Neuronal stem cell (in vitro differentiated cells): ENCODE measurements around the gene PLXNB3.
"Not testable (repeated sequence)": the region's sequence is repeated elsewhere in the genome, so short reads cannot be mapped to it uniquely, and the experiment has no call there.

Experiments
- DNase-seq: peaks from one replicate; pipeline ENCODE4 v3.0.0-alpha.2; 2013; ENCODE audit warnings: low spot score
- H2AFZ ChIP-seq: one replicate; pipeline ENCODE4 v1.6.1; 2013; ENCODE audit warnings: mild to moderate bottlenecking, low read length, inconsistent platforms
- H2AK5ac ChIP-seq: 2 replicates; pipeline ENCODE4 v1.6.1; 2013; ENCODE audit warnings: low read depth, mild to moderate bottlenecking, inconsistent platforms, low read length, moderate library complexity, mixed read lengths
- H2BK120ac ChIP-seq: 2 replicates; pipeline ENCODE4 v1.6.1; 2013; ENCODE audit warnings: low read depth, mild to moderate bottlenecking, inconsistent platforms, low read length, moderate library complexity, mixed read lengths
- H2BK12ac ChIP-seq: one replicate; pipeline ENCODE4 v1.6.1; 2013; ENCODE audit warnings: low read length, inconsistent platforms
- H2BK15ac ChIP-seq: 2 replicates; pipeline ENCODE4 v1.6.1; 2013; ENCODE audit warnings: mild to moderate bottlenecking, low read length, inconsistent platforms, mixed read lengths
- H2BK5ac ChIP-seq: one replicate; pipeline ENCODE4 v1.6.1; 2013; ENCODE audit warnings: inconsistent platforms, mild to moderate bottlenecking, low read length, moderate library complexity
- H3K14ac ChIP-seq: one replicate; pipeline ENCODE4 v1.6.1; 2013; ENCODE audit warnings: low read length, inconsistent platforms
- H3K18ac ChIP-seq: 2 replicates; pipeline ENCODE4 v1.6.1; 2013; ENCODE audit warnings: low read length, inconsistent platforms
- H3K23ac ChIP-seq: 2 replicates; pipeline ENCODE4 v1.6.1; 2013; ENCODE audit warnings: low read depth, mild to moderate bottlenecking, mixed read lengths, low read length, inconsistent platforms; ENCODE audit not compliant: poor library complexity
- H3K27ac ChIP-seq: replicated peaks from 3 replicates; pipeline ENCODE4 v1.5.1; 2013; ENCODE audit warnings: low read length, inconsistent platforms
- H3K27me3 ChIP-seq, 3 experiments: 2 replicates each; pipeline ENCODE4 v1.6.1; 2013; ENCODE audit warnings: low read length in 3 of 3, mild to moderate bottlenecking in 2 of 3, inconsistent platforms in 1 of 3, low read depth in 1 of 3, mixed read lengths in 1 of 3, moderate library complexity in 1 of 3; ENCODE audit not compliant: control insufficient read depth in 3 of 3, insufficient read depth in 3 of 3
- H3K36me3 ChIP-seq, 2 donors: replicated peaks in 1 of 2; 2 replicates each; pipeline ENCODE4 v1.6.1; 2013; ENCODE audit warnings: low read length in 2 of 2; ENCODE audit not compliant: control insufficient read depth in 2 of 2, insufficient read depth in 2 of 2
- H3K4ac ChIP-seq: 2 replicates; pipeline ENCODE4 v1.6.1; 2013; ENCODE audit warnings: inconsistent platforms, mild to moderate bottlenecking, low read length, moderate library complexity
- H3K4me1 ChIP-seq, 2 donors: 1 replicate in 1 of 2; 2 replicates in 1 of 2; pipeline ENCODE4 v1.6.1; 2013; ENCODE audit warnings: low read length in 2 of 2, low read depth in 1 of 2; ENCODE audit not compliant: control insufficient read depth in 2 of 2, insufficient read depth in 1 of 2
- H3K4me2 ChIP-seq: one replicate; pipeline ENCODE4 v1.6.1; 2013; ENCODE audit warnings: mild to moderate bottlenecking, low read length, inconsistent platforms; ENCODE audit not compliant: insufficient read depth, poor library complexity, severe bottlenecking
- H3K4me3 ChIP-seq, 2 donors: 2 replicates each; pipeline ENCODE4 v1.5.1; 2013; ENCODE audit warnings: low read length in 2 of 2, mild to moderate bottlenecking in 2 of 2, inconsistent platforms in 1 of 2, moderate library complexity in 1 of 2
- H3K79me1 ChIP-seq: one replicate; pipeline ENCODE4 v1.6.1; 2013; ENCODE audit warnings: low read depth, mild to moderate bottlenecking, inconsistent platforms, low read length, moderate library complexity
- H3K9ac ChIP-seq: one replicate; pipeline ENCODE4 v1.6.1; 2013; ENCODE audit warnings: mild to moderate bottlenecking, low read depth, low read length, inconsistent platforms; ENCODE audit not compliant: poor library complexity
- H3K9me3 ChIP-seq, 2 donors: replicated peaks in 1 of 2; 2 replicates each; pipeline versions ENCODE3 to v1.6.1; 2013; ENCODE audit warnings: low read length in 2 of 2, mild to moderate bottlenecking in 2 of 2, inconsistent platforms in 1 of 2, low read depth in 1 of 2, mixed read lengths in 1 of 2, moderate library complexity in 1 of 2; ENCODE audit not compliant: control insufficient read depth in 2 of 2, insufficient read depth in 1 of 2
- H4K8ac ChIP-seq: one replicate; pipeline ENCODE4 v1.6.1; 2013; ENCODE audit warnings: low read depth, mild to moderate bottlenecking, inconsistent platforms, low read length, moderate library complexity
- H4K91ac ChIP-seq: one replicate; pipeline ENCODE4 v1.6.1; 2013; ENCODE audit warnings: low read length, low read depth, mild to moderate bottlenecking, inconsistent platforms; ENCODE audit not compliant: poor library complexity
- WGBS, 2 donors: extraction: QIAGEN DNeasy Blood & Tissue Kit; methylation state at CpG; one replicate each; pipeline ENCODE4 v1.1.7; 2013; ENCODE audit warnings: missing lambda C conversion rate in 2 of 2, mixed read lengths in 1 of 2; ENCODE audit not compliant: insufficient read length in 2 of 2, insufficient replicate concordance in 1 of 2; ENCODE audit errors: extremely low coverage in 2 of 2; 5-methylcytosine and 5-hydroxymethylcytosine counted together

PLXNB3 gene

GRCh38 chrX:153728951-153729631 is 35.0 kb upstream of the PLXNB3 start:
- no peak overlapping the region for H2BK12ac ChIP-seq
- no peak overlapping the region for H2BK15ac ChIP-seq
- H3K27ac ChIP-seq, result no peak overlapping the region
- WGBS, 2 donors, result no CpG with 5 or more reads among the region's 23 CpGs
- no peak overlapping the region for H3K14ac ChIP-seq
- no peak overlapping the region for H3K9ac ChIP-seq
- peaks cover 0 to 7% of the 10 kb centered on the region in 2 donors for H3K9me3 ChIP-seq
- no peak overlapping the region for H2AK5ac ChIP-seq
- no peak overlapping the region for H2AFZ ChIP-seq
- H3K23ac ChIP-seq, result no peak overlapping the region
- H3K4me3 ChIP-seq, result no peak overlapping the region
- H4K91ac ChIP-seq, result no peak overlapping the region
- H3K27me3 ChIP-seq, result no peaks in the 10 kb centered on the region
- no peak overlapping the region for H2BK120ac ChIP-seq
- no peaks in the 10 kb centered on the region for H3K79me1 ChIP-seq
- peaks cover 12 to 13% of the 10 kb centered on the region in 2 donors for H3K4me1 ChIP-seq
- no peak overlapping the region for H3K18ac ChIP-seq
- H3K36me3 ChIP-seq, result no peaks in the 10 kb centered on the region
- no peak overlapping the region for H3K4me2 ChIP-seq
- H3K4ac ChIP-seq, result no peak overlapping the region
- H4K8ac ChIP-seq, result no peak overlapping the region
- DNase-seq, result no peak
- H2BK5ac ChIP-seq, result no peak overlapping the region

GRCh38 chrX:153730115-153730514 is 33.9 kb upstream of the PLXNB3 start:
- H2BK12ac ChIP-seq, H4K91ac ChIP-seq, H3K79me1 ChIP-seq, H2BK5ac ChIP-seq, H2BK120ac ChIP-seq, H3K14ac ChIP-seq, H4K8ac ChIP-seq, H2AK5ac ChIP-seq, H3K27ac ChIP-seq, H3K18ac ChIP-seq, H3K9ac ChIP-seq, H3K36me3 ChIP-seq, H3K4ac ChIP-seq, H3K4me2 ChIP-seq, H2BK15ac ChIP-seq, H3K4me3 ChIP-seq, H2AFZ ChIP-seq, DNase-seq, H3K23ac ChIP-seq, H3K27me3 ChIP-seq: not testable (repeated sequence)
- no CpG with 5 or more reads among the region's 23 CpGs for WGBS, 2 donors
- peaks cover 11% of the 10 kb centered on the region in 2 donors for H3K4me1 ChIP-seq
- peaks cover 0 to 13% of the 10 kb centered on the region in 2 donors for H3K9me3 ChIP-seq

DNA sequence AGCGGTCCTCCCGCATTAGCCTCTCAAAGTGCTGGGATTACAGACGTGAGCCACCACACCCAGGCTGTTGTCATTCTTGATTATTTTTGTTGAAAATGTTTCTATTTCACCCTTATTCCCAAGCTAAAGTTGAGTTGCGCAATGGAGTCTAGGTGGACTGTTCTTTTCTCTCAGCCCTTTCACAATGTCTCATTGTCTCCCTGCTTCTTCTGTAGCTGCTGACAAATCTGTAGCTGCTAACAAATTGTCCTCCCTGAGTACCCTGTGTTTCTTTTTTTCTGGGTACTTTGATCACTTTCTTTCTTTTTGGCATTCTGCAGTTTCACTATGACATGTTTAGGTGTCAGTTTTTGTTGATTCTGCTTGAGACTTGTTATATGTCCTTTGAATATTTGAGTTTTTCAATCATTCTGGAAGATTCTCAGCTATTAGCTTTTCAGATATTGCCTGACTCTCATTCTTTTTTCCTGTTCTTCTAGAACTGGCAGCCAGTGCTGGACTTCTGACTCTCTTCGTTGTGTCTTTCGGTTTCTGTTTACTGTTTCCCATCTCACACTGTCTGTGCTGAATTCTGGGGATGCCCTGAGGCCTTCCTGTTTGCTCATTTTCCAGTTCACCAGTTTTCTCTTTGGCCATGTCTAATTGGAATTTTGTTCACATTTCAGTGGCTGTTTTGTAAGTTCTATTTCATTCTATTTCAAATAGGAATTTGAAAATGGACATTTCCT is 32.8 kb upstream of the PLXNB3 start:
- Histone ChIP-seq H3K36me3 (no peaks in the 10 kb centered on the region), H2BK12ac (no peak overlapping the region), H4K91ac (no peak overlapping the region), H2BK120ac (no peak overlapping the region), H3K14ac (no peak overlapping the region), H2AFZ (no peak overlapping the region), H3K9ac (no peak overlapping the region), H2BK5ac (no peak overlapping the region), H4K8ac (no peak overlapping the region), H3K4me2 (no peak overlapping the region), H3K27me3 (peaks cover 0 to 3% (median 0%) of the 10 kb centered on the region in 3 experiments), H3K23ac (no peak overlapping the region), H3K4me3 (no peak overlapping the region), H2AK5ac (no peak overlapping the region), H3K79me1 (no peaks in the 10 kb centered on the region), H3K18ac (no peak overlapping the region), H3K27ac (no peak overlapping the region), H2BK15ac (no peak overlapping the region), H3K9me3 (peaks cover 0 to 13% of the 10 kb centered on the region in 2 donors), H3K4ac (no peak overlapping the region), H3K4me1 (peaks cover 8 to 10% of the 10 kb centered on the region in 2 donors)
- whole genome bisulfite sequencing, 2 donors, result no CpG with 5 or more reads among the region's 6 CpGs
- DNase-seq, result no peak

DNA sequence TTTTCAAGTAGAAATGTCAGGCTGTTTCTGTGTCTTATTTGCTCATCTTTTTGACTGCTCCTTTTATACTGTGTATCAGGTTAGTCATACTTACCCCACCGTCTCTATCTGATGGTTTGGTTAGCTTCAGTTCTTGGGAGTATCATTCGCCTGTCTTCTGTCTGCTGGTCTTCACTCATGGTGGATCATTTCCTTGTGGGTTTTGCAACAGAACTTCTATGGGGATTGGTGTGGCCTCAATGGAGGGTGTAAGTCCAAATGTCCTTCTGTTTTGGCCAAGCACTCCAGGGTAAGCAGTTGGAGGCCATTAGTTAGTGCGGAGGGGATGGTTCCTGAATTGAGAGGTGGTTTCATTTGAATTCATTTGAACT is 32.2 kb upstream of the PLXNB3 start:
- DNase-seq, result no peak
- Histone ChIP-seq H4K91ac (no peak overlapping the region), H2BK12ac (no peak overlapping the region), H3K27ac (no peak overlapping the region), H3K27me3 (peaks cover 0 to 6% (median 0%) of the 10 kb centered on the region in 3 experiments), H3K23ac (no peak overlapping the region), H3K4me2 (no peak overlapping the region), H3K14ac (no peak overlapping the region), H2BK5ac (no peak overlapping the region), H2BK15ac (no peak overlapping the region), H2AFZ (no peak overlapping the region), H3K4me3 (no peak overlapping the region), H3K9ac (no peak overlapping the region), H4K8ac (no peak overlapping the region), H3K4me1 (peaks cover 8% of the 10 kb centered on the region in 2 donors), H3K9me3 (peaks cover 0 to 13% of the 10 kb centered on the region in 2 donors), H3K36me3 (no peaks in the 10 kb centered on the region), H2AK5ac (no peak overlapping the region), H3K18ac (no peak overlapping the region), H3K4ac (no peak overlapping the region), H3K79me1 (no peaks in the 10 kb centered on the region), H2BK120ac (no peak overlapping the region)
- no CpG with 5 or more reads among the region's 3 CpGs for WGBS, 2 donors
